K562 (cell line): ENCODE measurements around the gene C1R. TPM values are rescaled to one million over a fixed set of nuclear protein-coding genes. Genes with fewer than 3 reads are reported as not detected.

Experiments used
- ATAC-seq: fragments of 200-7000 bp; cut with Tn5 transposase; 3 replicates; pipeline ENCODE4 v1.9.1; 2020; ENCODE audit warnings: moderate library complexity
- BruUV-seq: library from RNA; stranded (reverse); fragments of 400-500 nt; replicated peaks from 2 replicates; lab custom pipeline; 2021; lab: Mats Ljungman, UMichigan
- CTCF ChIA-PET: fragments of 300-600 bp; formaldehyde crosslinking; extraction: SDS; loops from one replicate; lab custom pipeline; 2021; ENCODE audit warnings: low intra/inter-chr PET ratio; lab: Yijun Ruan, JAX
- POLR2A ChIA-PET: fragments of 300-600, 350-650 bp; sonication (Branson Sonifier 250); formaldehyde crosslinking; extraction: SDS; loops from one replicate; lab custom pipeline; 2021; ENCODE audit warnings: antibody characterized with exemption, inconsistent platforms; lab: Yijun Ruan, JAX
- DNase-seq, 4 experiments: peaks; one replicate each; pipeline versions ENCODE4 v3.0.0 to v3.0.0-alpha.2; 2011 to 2018; ENCODE audit warnings: low spot score in 3 of 4, mixed read lengths in 3 of 4; ENCODE audit errors: extremely low read depth in 1 of 4
- FAIRE-seq: peaks from 2 replicates; lab custom pipeline; 2011; peaks lifted over from hg19 to GRCh38; lab: Jason Lieb, UNC
- H2AFZ ChIP-seq: 2 replicates; pipeline ENCODE4 v1.6.0; 2011; ENCODE audit warnings: low read depth, low read length, control low read depth, inconsistent platforms
- H3K27ac ChIP-seq: fragments of 200-600 bp; 3 replicates; pipeline ENCODE4 v1.8.0; 2011; ENCODE audit warnings: low read depth, mild to moderate bottlenecking, control low read depth, inconsistent platforms, low read length, moderate library complexity, mixed read lengths; ENCODE audit errors: extremely low read depth
- H3K27me3 ChIP-seq, 2 experiments: fragments of 300-600 bp in 1 of 2; 2 replicates in 1 of 2; 3 replicates in 1 of 2; pipeline versions ENCODE4 v1.6.0 to v1.8.0; 2011; ENCODE audit warnings: inconsistent platforms in 2 of 2, low read length in 2 of 2, mild to moderate bottlenecking in 1 of 2, mixed read lengths in 1 of 2, moderate library complexity in 1 of 2; ENCODE audit not compliant: control insufficient read depth in 2 of 2, insufficient read depth in 2 of 2
- H3K36me3 ChIP-seq: fragments of 300-600 bp; 3 replicates; pipeline ENCODE4 v1.8.0; 2011; ENCODE audit warnings: mild to moderate bottlenecking, low read length, inconsistent platforms; ENCODE audit not compliant: control insufficient read depth, insufficient read depth
- H3K4me1 ChIP-seq, 2 experiments: fragments of 200-600 bp in 1 of 2; replicated peaks in 1 of 2; 2 replicates in 1 of 2; 3 replicates in 1 of 2; pipeline versions ENCODE4 v1.5.1 to v1.8.0; 2011; ENCODE audit warnings: inconsistent platforms in 2 of 2, low read length in 2 of 2, mild to moderate bottlenecking in 1 of 2, mixed read lengths in 1 of 2, moderate library complexity in 1 of 2; ENCODE audit not compliant: control insufficient read depth in 2 of 2, insufficient read depth in 2 of 2
- H3K4me2 ChIP-seq: 2 replicates; pipeline ENCODE4 v1.6.1; 2011; ENCODE audit warnings: low read length, control low read depth, inconsistent platforms, mixed read lengths; ENCODE audit not compliant: insufficient read depth
- H3K4me3 ChIP-seq: fragments of 200-600 bp; sonication (generic), shearing (Covaris generic); 2 replicates; pipeline ENCODE4 v1.5.1; 2016; ENCODE audit warnings: control low read depth, inconsistent platforms
- H3K79me2 ChIP-seq: fragments of 200-600 bp; 3 replicates; pipeline ENCODE4 v1.8.0; 2011; ENCODE audit warnings: low read length, inconsistent platforms; ENCODE audit not compliant: control insufficient read depth, insufficient read depth
- H3K9ac ChIP-seq, 2 experiments: 2 replicates each; pipeline versions ENCODE4 v1.6.0 to v1.6.1; 2011; ENCODE audit warnings: low read depth in 2 of 2, low read length in 2 of 2, control low read depth in 1 of 2, inconsistent platforms in 1 of 2, mild to moderate bottlenecking in 1 of 2, mixed read lengths in 1 of 2; ENCODE audit not compliant: insufficient read depth in 1 of 2
- H3K9me1 ChIP-seq: one replicate; pipeline ENCODE4 v1.6.0; 2011; ENCODE audit warnings: inconsistent platforms, mild to moderate bottlenecking, low read length, moderate library complexity; ENCODE audit not compliant: control insufficient read depth, insufficient read depth
- H3K9me3 ChIP-seq: replicated peaks from 2 replicates; pipeline ENCODE4 v1.5.1; 2011; ENCODE audit warnings: low read depth, low read length, inconsistent platforms; ENCODE audit not compliant: control insufficient read depth, insufficient read depth
- H4K20me1 ChIP-seq: replicated peaks from 2 replicates; pipeline ENCODE4 v1.6.1; 2011; ENCODE audit warnings: low read length, inconsistent platforms, mixed read lengths; ENCODE audit not compliant: control insufficient read depth, insufficient read depth
- CBFA2T2 ChIP-seq: fragments of 450-650 bp; conservative IDR thresholded peaks from 2 replicates; pipeline ENCODE4 v1.6.1; 2017; ENCODE audit warnings: mild to moderate bottlenecking
- ETS2 ChIP-seq: IDR thresholded peaks from 2 replicates; pipeline ENCODE4 v1.6.1; 2016; ENCODE audit warnings: borderline replicate concordance, missing genetic modification characterization, mild to moderate bottlenecking, moderate library complexity, missing compliant biosample characterization; ENCODE audit not compliant: poor library complexity, severe bottlenecking
- FOS ChIP-seq: IDR thresholded peaks from 3 replicates; pipeline ENCODE4 v1.6.1; 2011; ENCODE audit not compliant: insufficient read length; ENCODE audit errors: extremely low read depth
- KLF10 ChIP-seq: fragments of 250-450 bp; sonication (Bioruptor Pico); IDR thresholded peaks from 2 replicates; pipeline ENCODE4 v1.6.1; 2021; ENCODE audit warnings: matching md5 sums
- KLF16 ChIP-seq: IDR thresholded peaks from 2 replicates; pipeline ENCODE4 v1.6.1; 2016; ENCODE audit warnings: antibody characterized with exemption
- NONO ChIP-seq, 2 experiments: fragments of 200-400 bp in 1 of 2; fragments of 450-650 bp in 1 of 2; formaldehyde crosslinking in 1 of 2; IDR thresholded peaks; 2 replicates each; pipeline ENCODE4 v1.6.1; 2017; ENCODE audit warnings: low read depth in 2 of 2, mild to moderate bottlenecking in 2 of 2, moderate library complexity in 2 of 2, low read length in 1 of 2
- NR2C2 ChIP-seq, 2 experiments: fragments of 200-800 bp in 1 of 2; sonication (Bioruptor generic) in 1 of 2; sonication (generic) in 1 of 2; formaldehyde crosslinking in 1 of 2; IDR thresholded peaks; 2 replicates each; pipeline versions ENCODE4 v1.6.1 to v1.8.0; 2016 to 2022; ENCODE audit warnings: mild to moderate bottlenecking in 1 of 2, missing compliant biosample characterization in 1 of 2, missing genetic modification characterization in 1 of 2, missing genetic modification reagents in 1 of 2
- ZNF699 ChIP-seq: fragments of 250-450 bp; sonication (Bioruptor Pico); IDR thresholded peaks from 2 replicates; pipeline ENCODE4 v1.8.0; 2021; ENCODE audit warnings: mild to moderate bottlenecking, moderate library complexity; ENCODE audit not compliant: insufficient replicate concordance
- WGBS: fragments of 100-300 bp; shearing (Covaris generic); methylation state at CpG from one replicate; pipeline ENCODE4 v1.1.6; 2016; ENCODE audit warnings: low coverage, mixed read lengths; ENCODE audit not compliant: insufficient coverage; ENCODE audit errors: missing lambda C conversion rate; 5-methylcytosine and 5-hydroxymethylcytosine counted together
- in situ Hi-C: fragments of 300-500 bp; cut with MboI; formaldehyde crosslinking; loops from 4 replicates; pipeline ENCODE4 v1.15.0; 2018; ENCODE audit warnings: inconsistent platforms, mixed read lengths
- intact Hi-C: fragments of 100-400 bp; cut with micrococcal nuclease; formaldehyde crosslinking; loops from 2 replicates; pipeline ENCODE4 v1.14.2; 2022
- polyA plus RNA-seq, 8 experiments: library from polyadenylated mRNA; depleted of rRNA in 4 of 8; stranded (reverse) in 5 of 8; unstranded in 3 of 8; fragments of >200 nt; fragmentation: Nextera tagmentation in 2 of 8; fragmentation: Illumina TruSeq in 1 of 8; extraction: Ambion mirVana in 2 of 8; extraction: Trizol in 1 of 8; gene quantifications; 2 replicates each; pipeline versions ENCODE4 v1.2.1 to v1.2.3, GENCODE V29; 2011 to 2014; ENCODE audit warnings: inconsistent platforms in 1 of 8, missing spikeins in 1 of 8
- total RNA-seq, 7 experiments: library from RNA; depleted of rRNA in 6 of 7; stranded (reverse); fragments of >200 nt in 6 of 7; fragmentation: Illumina TruSeq in 2 of 7; extraction: Trizol in 2 of 7; gene quantifications; 2 replicates each; pipeline versions ENCODE4 v1.2.1 to v1.2.3, GENCODE V29; 2011 to 2021; ENCODE audit warnings: low replicate concordance in 1 of 7

Gene C1R
- total and polyA plus RNA-seq, 9 of the 15 experiments (the other 6 are each of a cell fraction or from before 2014, with no cell fraction given), result 0.07 to 1.0 (median 0.33) TPM; not detected in 1

- ATAC-seq (no peak), DNase-seq (no peak), FAIRE-seq (no peak)
- Histone ChIP-seq H4K20me1 (no peaks in the 10 kb centered on the region), H3K4me3 (no peak overlapping the region), H2AFZ (no peak overlapping the region), H3K79me2 (no peaks in the 10 kb centered on the region), H3K9me1 (no peaks in the 10 kb centered on the region), H3K27ac (no peak overlapping the region), H3K9me3 (no peaks in the 10 kb centered on the region), H3K36me3 (no peaks in the 10 kb centered on the region), H3K9ac (no peak overlapping the region), H3K27me3 (peaks cover 0 to 3% of the 10 kb centered on the region in 2 experiments; a peak in 1 of 5 replicates), H3K4me2 (no peak overlapping the region), H3K4me1 (peaks cover 5 to 14% of the 10 kb centered on the region in 2 experiments; a peak in 3 of 5 replicates)
- WGBS, result 44% methylated on average over 6 of the region's 6 CpGs
- BruUV-seq, result no TSS peak
- in situ Hi-C loops (no loop called here), intact Hi-C loops (no loop called here)
- ChIA-PET CTCF (no interaction called here), POLR2A (no interaction called here)
- no peak for TF ChIP-seq ZNF699 (CRISPR knock-in tag)
- no peak for TF ChIP-seq NONO (IDR thresholded peaks at IDR 0.05; ENCODE audit: low read depth in 2 of 2, low read length in 1 of 2)
- no peak for TF ChIP-seq CBFA2T2
- TF ChIP-seq KLF10 (CRISPR knock-in tag), result no peak
- TF ChIP-seq ETS2 (tag), result no peak
- no peak for TF ChIP-seq NR2C2 (CRISPR knock-in tag; IDR thresholded peaks at IDR 0.05)
- TF ChIP-seq NR2C2 (tag; IDR thresholded peaks at IDR 0.05), result no peak
- TF ChIP-seq FOS, result no peak
- TF ChIP-seq KLF16, result no peak
Measured at GRCh38 chr12:7072554-7072953, 19.7 kb downstream of the C1R start.
